Measurements from ENCODE around the gene LAMA1. TPM values are rescaled to one million over a fixed set of nuclear protein-coding genes. Genes with fewer than 3 reads are reported as not detected.

LAMA1 gene
- total and polyA plus RNA-seq, 7 experiments from 2014 or later = not detected

- no peaks in the 10 kb centered on the region for H3K4me1 ChIP-seq (ENCODE audit: control insufficient read depth in 2 of 2, insufficient read depth in 2 of 2, low read length in 2 of 2)
- CTCF ChIA-PET = no interaction called here
- Mint-ChIP-seq H3K4me1 (peaks cover 0 to 2% (median 0%) of the 10 kb centered on the region in 7 donors), H3K27me3 (peaks cover 0 to 14% (median 2%) of the 10 kb centered on the region in 5 donors), H3K27ac (no peak overlapping the region), H3K36me3 (no peaks in the 10 kb centered on the region), H3K4me3 (no peak overlapping the region), H3K9me3 (peaks cover 0 to 10% (median 3%) of the 10 kb centered on the region in 11 donors)
- DNase-seq (no peak), ATAC-seq (no peak)
- no peaks in the 10 kb centered on the region for H3K36me3 ChIP-seq (ENCODE audit: control insufficient read depth in 2 of 3, insufficient read depth in 3 of 3, low read length in 3 of 3)
- H3K27me3 ChIP-seq (ENCODE audit: control insufficient read depth in 2 of 2, insufficient read depth in 2 of 2, low read length in 2 of 2) = no peaks in the 10 kb centered on the region
- H3K4me3 ChIP-seq (ENCODE audit: low read length) = no peak overlapping the region
- H3K27ac ChIP-seq (ENCODE audit: low read depth, low read length) = no peak overlapping the region
- no peaks in the 10 kb centered on the region for H3K9me3 ChIP-seq (ENCODE audit: control insufficient read depth in 2 of 3, low read length in 3 of 3)
- intact Hi-C loops (cut with micrococcal nuclease) = no loop called here
- POLR2A ChIA-PET = no interaction called here
Observed at GRCh38 chr18:6923220-6923619, 194.4 kb downstream of the LAMA1 start.

DNA sequence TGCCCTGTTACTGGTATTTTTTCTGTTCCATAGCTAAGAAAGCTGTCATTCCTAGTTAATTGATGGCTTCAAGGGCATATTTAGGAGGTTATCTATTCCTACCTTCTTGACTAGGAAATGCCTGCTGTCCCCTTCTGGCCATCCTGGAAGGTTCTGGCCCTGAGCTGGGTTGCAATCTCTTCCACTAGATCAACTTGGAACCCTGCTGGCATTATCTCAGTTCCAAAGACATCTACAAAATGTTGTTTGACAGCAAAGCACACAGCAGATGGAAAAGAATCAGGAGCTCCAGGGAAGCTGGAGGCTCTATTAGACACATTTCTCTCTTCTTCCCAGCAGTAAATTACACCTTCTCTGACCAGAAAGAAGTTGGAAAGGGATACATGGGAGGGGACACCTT lies 196.0 kb downstream of the LAMA1 start:
- Mint-ChIP-seq H3K4me1 (peaks cover 0 to 2% (median 0%) of the 10 kb centered on the region in 7 donors), H3K27ac (no peak overlapping the region), H3K9me3 (peaks cover 0 to 11% (median 3%) of the 10 kb centered on the region in 11 donors), H3K36me3 (no peaks in the 10 kb centered on the region), H3K27me3 (peaks cover 0 to 20% (median 2%) of the 10 kb centered on the region in 5 donors), H3K4me3 (no peak overlapping the region)
- H3K9me3 ChIP-seq (ENCODE audit: control insufficient read depth in 2 of 3, low read length in 3 of 3) = no peaks in the 10 kb centered on the region
- DNase-seq = no peak
- ChIA-PET CTCF (no interaction called here), POLR2A (no interaction called here)
- no peaks in the 10 kb centered on the region for H3K27me3 ChIP-seq (ENCODE audit: control insufficient read depth in 2 of 2, insufficient read depth in 2 of 2, low read length in 2 of 2)
- no peaks in the 10 kb centered on the region for H3K36me3 ChIP-seq (ENCODE audit: control insufficient read depth in 2 of 3, insufficient read depth in 3 of 3, low read length in 3 of 3)
- intact Hi-C loops (cut with micrococcal nuclease) = no loop called here
- no peak for ATAC-seq
- H3K4me3 ChIP-seq (ENCODE audit: low read length) = no peak overlapping the region
- no peak overlapping the region for H3K27ac ChIP-seq (ENCODE audit: low read depth, low read length)
- no peaks in the 10 kb centered on the region for H3K4me1 ChIP-seq (ENCODE audit: control insufficient read depth in 2 of 2, insufficient read depth in 2 of 2, low read length in 2 of 2)

GRCh38 chr18:6920099-6920955 lies 197.3 kb downstream of the LAMA1 start:
- Mint-ChIP-seq H3K4me1 (peaks cover 0 to 2% (median 0%) of the 10 kb centered on the region in 7 donors), H3K27ac (peak overlapping the region in 2 of 9 donors; percentile 32 to 76), H3K4me3 (peak overlapping the region in 1 of 10 donors; percentile 4), H3K27me3 (peaks cover 0 to 20% (median 2%) of the 10 kb centered on the region in 5 donors), H3K9me3 (peaks cover 0 to 11% (median 3%) of the 10 kb centered on the region in 11 donors), H3K36me3 (no peaks in the 10 kb centered on the region)
- intact Hi-C loops (cut with micrococcal nuclease) = no loop called here
- CTCF ChIA-PET = no interaction called here
- Histone ChIP-seq H3K27me3 (ENCODE audit: control insufficient read depth in 2 of 2, insufficient read depth in 2 of 2, low read length in 2 of 2) (no peaks in the 10 kb centered on the region), H3K4me1 (ENCODE audit: control insufficient read depth in 2 of 2, insufficient read depth in 2 of 2, low read length in 2 of 2) (no peaks in the 10 kb centered on the region), H3K4me3 (ENCODE audit: low read length) (no peak overlapping the region), H3K27ac (ENCODE audit: low read depth, low read length) (no peak overlapping the region), H3K9me3 (ENCODE audit: control insufficient read depth in 2 of 3, low read length in 3 of 3) (no peaks in the 10 kb centered on the region), H3K36me3 (ENCODE audit: control insufficient read depth in 2 of 3, insufficient read depth in 3 of 3, low read length in 3 of 3) (no peaks in the 10 kb centered on the region)
- ATAC-seq (no peak), DNase-seq (no peak)
- POLR2A ChIA-PET = no interaction called here

- ATAC-seq = no peak
- no peak overlapping the region for H3K4me3 ChIP-seq (ENCODE audit: low read length)
- H3K4me1 ChIP-seq (ENCODE audit: control insufficient read depth in 2 of 2, insufficient read depth in 2 of 2, low read length in 2 of 2) = no peaks in the 10 kb centered on the region
- H3K27me3 ChIP-seq (ENCODE audit: control insufficient read depth in 2 of 2, insufficient read depth in 2 of 2, low read length in 2 of 2) = no peaks in the 10 kb centered on the region
- H3K36me3 ChIP-seq (ENCODE audit: control insufficient read depth in 2 of 3, insufficient read depth in 3 of 3, low read length in 3 of 3) = no peaks in the 10 kb centered on the region
- H3K27me3 Mint-ChIP-seq = peaks cover 0 to 20% (median 2%) of the 10 kb centered on the region in 5 donors
- peaks cover 0 to 2% (median 0%) of the 10 kb centered on the region in 7 donors for H3K4me1 Mint-ChIP-seq
- ChIA-PET POLR2A (no interaction called here), CTCF (no interaction called here)
- no peak overlapping the region for H3K27ac Mint-ChIP-seq
- intact Hi-C loops (cut with micrococcal nuclease) = no loop called here
- no peaks in the 10 kb centered on the region for H3K36me3 Mint-ChIP-seq
- no peaks in the 10 kb centered on the region for H3K9me3 ChIP-seq (ENCODE audit: control insufficient read depth in 2 of 3, low read length in 3 of 3)
- peaks cover 0 to 6% (median 2%) of the 10 kb centered on the region in 11 donors for H3K9me3 Mint-ChIP-seq
- no peak overlapping the region for H3K27ac ChIP-seq (ENCODE audit: low read depth, low read length)
- DNase-seq = no peak
- no peak overlapping the region for H3K4me3 Mint-ChIP-seq
Observed at GRCh38 chr18:6917072-6917471, 200.5 kb downstream of the LAMA1 start.

GRCh38 chr18:6901286-6901926 lies 216.2 kb downstream of the LAMA1 start:
- Mint-ChIP-seq H3K27me3 (no peaks in the 10 kb centered on the region), H3K4me1 (no peaks in the 10 kb centered on the region), H3K27ac (no peak overlapping the region), H3K36me3 (peaks cover 0 to 4% (median 0%) of the 10 kb centered on the region in 5 donors), H3K9me3 (peaks cover 0 to 40% (median 15%) of the 10 kb centered on the region in 11 donors), H3K4me3 (no peak overlapping the region)
- Histone ChIP-seq H3K4me3 (ENCODE audit: low read length) (no peak overlapping the region), H3K36me3 (ENCODE audit: control insufficient read depth in 2 of 3, insufficient read depth in 3 of 3, low read length in 3 of 3) (no peaks in the 10 kb centered on the region), H3K27ac (ENCODE audit: low read depth, low read length) (no peak overlapping the region), H3K27me3 (ENCODE audit: control insufficient read depth in 2 of 2, insufficient read depth in 2 of 2, low read length in 2 of 2) (no peaks in the 10 kb centered on the region), H3K4me1 (ENCODE audit: control insufficient read depth in 2 of 2, insufficient read depth in 2 of 2, low read length in 2 of 2) (no peaks in the 10 kb centered on the region), H3K9me3 (ENCODE audit: control insufficient read depth in 2 of 3, low read length in 3 of 3) (peaks cover 0 to 16% (median 0%) of the 10 kb centered on the region in 3 experiments)
- ChIA-PET CTCF (no interaction called here), POLR2A (no interaction called here)
- intact Hi-C loops (cut with micrococcal nuclease) = no loop called here
- DNase-seq (no peak), ATAC-seq (no peak)

DNA sequence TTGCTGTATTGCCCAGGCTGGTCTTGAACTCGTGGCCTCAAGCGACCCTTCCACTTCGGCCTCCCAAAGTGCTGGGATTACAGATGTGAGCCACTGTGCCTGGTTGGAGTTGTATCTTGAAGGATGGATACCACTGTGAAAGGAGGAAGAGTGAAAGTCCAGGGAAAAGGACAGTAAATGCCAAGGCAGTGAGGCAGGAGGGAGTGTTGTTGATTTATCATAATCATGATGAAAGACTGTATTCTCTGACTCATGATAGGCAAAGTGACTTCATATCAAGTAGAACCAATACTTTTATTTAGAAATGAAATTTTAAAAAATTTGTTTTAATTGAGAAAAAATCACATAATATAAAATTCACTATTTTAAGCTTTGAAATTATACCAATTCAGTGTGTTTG lies 225.8 kb downstream of the LAMA1 start:
- no peaks in the 10 kb centered on the region for H3K36me3 ChIP-seq (ENCODE audit: control insufficient read depth in 2 of 3, insufficient read depth in 3 of 3, low read length in 3 of 3)
- DNase-seq (no peak), ATAC-seq (no peak)
- H3K27me3 Mint-ChIP-seq = no peaks in the 10 kb centered on the region
- ChIA-PET POLR2A (no interaction called here), CTCF (no interaction called here)
- no peaks in the 10 kb centered on the region for H3K36me3 Mint-ChIP-seq
- H3K4me1 ChIP-seq (ENCODE audit: control insufficient read depth in 2 of 2, insufficient read depth in 2 of 2, low read length in 2 of 2) = no peaks in the 10 kb centered on the region
- no peak overlapping the region for H3K27ac ChIP-seq (ENCODE audit: low read depth, low read length)
- H3K4me3 Mint-ChIP-seq = no peak overlapping the region
- H3K9me3 Mint-ChIP-seq = peaks cover 0 to 1% (median 0%) of the 10 kb centered on the region in 11 donors
- no peaks in the 10 kb centered on the region for H3K27me3 ChIP-seq (ENCODE audit: control insufficient read depth in 2 of 2, insufficient read depth in 2 of 2, low read length in 2 of 2)
- no peak overlapping the region for H3K4me3 ChIP-seq (ENCODE audit: low read length)
- no peaks in the 10 kb centered on the region for H3K9me3 ChIP-seq (ENCODE audit: control insufficient read depth in 2 of 3, low read length in 3 of 3)
- no peak overlapping the region for H3K27ac Mint-ChIP-seq
- intact Hi-C loops (cut with micrococcal nuclease) = no loop called here
- H3K4me1 Mint-ChIP-seq = no peaks in the 10 kb centered on the region

Measured in naive thymus-derived CD4-positive, alpha-beta T cell (primary cell).